DND-41 (cell line): Measurements from ENCODE around the gene CFL1.

Experiments used
- ATAC-seq: fragments of 200-7000 bp; cut with Tn5 transposase; 3 replicates; pipeline ENCODE4 v1.9.1; 2021; ENCODE audit warnings: low read depth; ENCODE audit not compliant: insufficient read depth
- DNase-seq: peaks from one replicate; pipeline ENCODE4 v3.0.0-alpha.2; 2020
- H2AFZ ChIP-seq: 2 replicates; pipeline ENCODE4 v1.6.0; 2012; ENCODE audit warnings: low read depth, low read length
- H3K27ac ChIP-seq: 2 replicates; pipeline ENCODE4 v1.5.1; 2012; ENCODE audit warnings: low read length, inconsistent platforms
- H3K27me3 ChIP-seq: fragments of 200-600 bp; sonication (generic); 2 replicates; pipeline ENCODE4 v1.6.0; 2012; ENCODE audit warnings: low read length, mild to moderate bottlenecking, inconsistent platforms; ENCODE audit not compliant: insufficient read depth, poor library complexity
- H3K36me3 ChIP-seq: 2 replicates; pipeline ENCODE4 v1.5.1; 2012; ENCODE audit warnings: low read length, inconsistent platforms; ENCODE audit not compliant: insufficient read depth
- H3K4me1 ChIP-seq: 2 replicates; pipeline ENCODE4 v1.5.1; 2012; ENCODE audit warnings: mild to moderate bottlenecking, low read length; ENCODE audit not compliant: insufficient read depth
- H3K4me2 ChIP-seq: 2 replicates; pipeline ENCODE4 v1.6.0; 2012; ENCODE audit warnings: mild to moderate bottlenecking, moderate library complexity, low read length, inconsistent platforms; ENCODE audit not compliant: insufficient read depth
- H3K4me3 ChIP-seq, 2 experiments: fragments of 200-600 bp in 1 of 2; shearing (Covaris generic) in 1 of 2; 2 replicates each; pipeline ENCODE4 v1.5.1; 2012 to 2016; ENCODE audit warnings: inconsistent platforms in 2 of 2, low read length in 2 of 2, mild to moderate bottlenecking in 2 of 2, low read depth in 1 of 2, moderate library complexity in 1 of 2
- H3K79me2 ChIP-seq: 2 replicates; pipeline ENCODE4 v1.6.0; 2012; ENCODE audit warnings: low read length, inconsistent platforms; ENCODE audit not compliant: insufficient read depth
- H3K9ac ChIP-seq: 2 replicates; pipeline ENCODE4 v1.6.0; 2012; ENCODE audit warnings: low read depth, mild to moderate bottlenecking, inconsistent platforms, low read length, moderate library complexity
- H3K9me3 ChIP-seq: 2 replicates; pipeline ENCODE4 v1.5.1; 2012; ENCODE audit warnings: low read length, moderate library complexity, mild to moderate bottlenecking, inconsistent platforms; ENCODE audit not compliant: insufficient read depth, severe bottlenecking
- H4K20me1 ChIP-seq: 2 replicates; pipeline ENCODE4 v1.6.0; 2012; ENCODE audit warnings: low read length; ENCODE audit not compliant: insufficient read depth
- CTCF ChIP-seq: IDR thresholded peaks from 2 replicates; pipeline ENCODE4 v1.5.1; 2012; ENCODE audit warnings: borderline replicate concordance, low read length, moderate library complexity, mild to moderate bottlenecking; ENCODE audit not compliant: poor library complexity, severe bottlenecking; ENCODE audit errors: extremely low read depth
- EZH2 ChIP-seq: IDR thresholded peaks from 3 replicates; pipeline ENCODE4 v1.6.1; 2012; ENCODE audit warnings: borderline replicate concordance, low read depth, mild to moderate bottlenecking, moderate library complexity, low read length, inconsistent platforms; ENCODE audit not compliant: severe bottlenecking

CFL1 gene

GRCh38 chr11:65896034-65896999 is 38.3 kb upstream of the CFL1 start:
- H3K27ac ChIP-seq: no peak overlapping the region
- H3K9ac ChIP-seq: no peak overlapping the region
- peaks cover 7% of the 10 kb centered on the region for H3K79me2 ChIP-seq
- H4K20me1 ChIP-seq: peaks cover 22% of the 10 kb centered on the region; the same call in 1 of the 2 replicates
- no peak for DNase-seq
- no peak for TF ChIP-seq CTCF
- TF ChIP-seq EZH2: no peak
- no peak for ATAC-seq
- no peaks in the 10 kb centered on the region for H3K9me3 ChIP-seq
- H3K4me1 ChIP-seq: peaks cover 42% of the 10 kb centered on the region
- peaks cover 32% of the 10 kb centered on the region for H3K27me3 ChIP-seq
- H3K36me3 ChIP-seq: no peaks in the 10 kb centered on the region
- H2AFZ ChIP-seq: no peak overlapping the region
- no peak overlapping the region for H3K4me3 ChIP-seq
- H3K4me2 ChIP-seq: no peak overlapping the region

DNA sequence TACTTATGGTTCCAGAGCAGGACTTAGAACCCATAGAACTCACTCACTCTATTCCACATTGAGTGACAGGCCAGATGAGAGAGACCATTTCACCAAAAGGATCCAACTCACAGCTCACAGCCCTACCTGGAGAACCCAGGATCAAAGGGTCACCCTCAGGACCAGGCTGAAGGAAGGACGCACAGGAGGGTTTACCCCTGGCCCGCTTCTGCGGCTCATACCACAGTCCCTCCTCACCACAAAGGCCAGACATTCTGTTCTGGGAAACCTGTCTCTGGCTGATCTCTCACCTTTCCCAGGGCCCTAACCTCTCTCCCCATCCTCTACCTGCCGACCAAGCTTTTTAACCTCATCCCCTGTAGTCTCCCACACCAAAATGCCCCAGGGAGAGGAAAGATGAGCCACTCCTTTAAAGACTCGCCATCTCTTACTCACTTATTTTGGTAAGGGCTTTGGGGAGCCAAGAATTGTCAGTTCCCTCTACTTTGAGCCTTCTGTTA is 37.6 kb upstream of the CFL1 start:
- DNase-seq: no peak
- peaks cover 49% of the 10 kb centered on the region for H3K4me1 ChIP-seq
- H3K27ac ChIP-seq: no peak overlapping the region
- H3K36me3 ChIP-seq: no peaks in the 10 kb centered on the region
- H3K4me2 ChIP-seq: no peak overlapping the region
- no peak overlapping the region for H3K4me3 ChIP-seq
- peaks cover 25% of the 10 kb centered on the region; the same call in 1 of the 2 replicates for H4K20me1 ChIP-seq
- peaks cover 24% of the 10 kb centered on the region for H3K27me3 ChIP-seq
- no peak overlapping the region for H3K9ac ChIP-seq
- ATAC-seq: no peak
- H2AFZ ChIP-seq: no peak overlapping the region
- no peaks in the 10 kb centered on the region for H3K9me3 ChIP-seq
- H3K79me2 ChIP-seq: peaks cover 12% of the 10 kb centered on the region
- no peak for TF ChIP-seq EZH2
- TF ChIP-seq CTCF: no peak

DNA sequence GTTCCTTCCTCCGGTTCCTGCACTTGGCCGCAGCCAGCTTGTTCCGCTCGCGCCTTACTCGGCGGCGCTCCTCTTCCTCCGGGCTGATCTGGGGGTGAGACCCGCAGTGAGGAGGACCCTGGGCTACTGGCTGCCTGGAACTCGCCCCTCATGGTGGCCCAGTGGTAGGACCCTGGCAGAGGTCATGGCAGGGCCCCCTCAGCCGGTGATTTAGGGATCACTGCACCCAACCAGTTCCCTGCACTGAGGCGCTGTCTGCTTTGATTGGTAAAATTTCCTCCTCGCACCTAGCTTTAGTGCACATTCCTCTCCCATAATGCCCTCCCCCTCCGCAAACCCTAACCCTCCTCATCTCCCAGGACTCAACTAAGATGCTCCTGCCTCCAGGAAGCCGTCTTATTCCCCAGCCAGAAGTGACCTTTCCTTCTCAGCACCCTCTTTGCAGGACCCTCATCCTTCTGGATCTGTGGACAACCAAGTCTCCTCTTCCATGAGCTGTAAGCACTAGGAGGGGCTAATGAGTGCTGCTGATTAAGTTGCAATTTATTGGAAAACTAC is 36.1 kb upstream of the CFL1 start:
- no peak overlapping the region for H3K9ac ChIP-seq
- H3K4me2 ChIP-seq: no peak overlapping the region
- H3K79me2 ChIP-seq: peaks cover 12% of the 10 kb centered on the region
- DNase-seq (no peak), ATAC-seq (no peak)
- TF ChIP-seq CTCF: no peak
- TF ChIP-seq EZH2: no peak
- no peaks in the 10 kb centered on the region for H3K36me3 ChIP-seq
- H2AFZ ChIP-seq: no peak overlapping the region
- no peak overlapping the region for H3K27ac ChIP-seq
- H3K27me3 ChIP-seq: peaks cover 10% of the 10 kb centered on the region
- H3K4me1 ChIP-seq: peaks cover 47% of the 10 kb centered on the region
- no peak overlapping the region for H3K4me3 ChIP-seq
- H4K20me1 ChIP-seq: peaks cover 21% of the 10 kb centered on the region; the same call in 1 of the 2 replicates
- no peaks in the 10 kb centered on the region for H3K9me3 ChIP-seq
